ENCODE measurements around the gene TMEM219. TPM values are rescaled to one million over a fixed set of nuclear protein-coding genes. Genes with fewer than 3 reads are reported as not detected.
A peak's percentile ranks its signal among the peaks of the same experiment; 100 is the strongest.

Gene TMEM219
- total RNA-seq, 1 experiment from 2014 or later, result 69.6 TPM

- Mint-ChIP-seq H3K4me1 (peaks cover 18% of the 10 kb centered on the region), H3K9me3 (no peaks in the 10 kb centered on the region), H3K27ac (peak overlapping the region; percentile 78; the same call in 1 of the 2 replicates), H3K4me3 (no peak overlapping the region), H3K36me3 (peaks cover 2% of the 10 kb centered on the region; the same call in 1 of the 2 replicates), H3K27me3 (ENCODE audit: low read depth) (peaks cover 21% of the 10 kb centered on the region)
- ATAC-seq (no peak), DNase-seq (ENCODE audit: low spot score) (no peak)
- CTCF ChIA-PET, result interaction anchor here (0.9 to 1.6 kb wide), 3 partner anchors 25 to 48 kb away, joined by 3 to 10 read pairs (median 3); no protein-coding TSS in a partner anchor
- no peak for TF ChIP-seq ZNF219 (CRISPR knock-in tag; IDR thresholded peaks at IDR 0.05; ENCODE audit: borderline replicate concordance)
- no peak for TF ChIP-seq KAT7 (CRISPR knock-in tag; IDR thresholded peaks at IDR 0.05; ENCODE audit: borderline replicate concordance)
- no peak for TF ChIP-seq MYBL2 (CRISPR knock-in tag; IDR thresholded peaks at IDR 0.05)
- no peak for TF ChIP-seq PREB (CRISPR knock-in tag; IDR thresholded peaks at IDR 0.05; ENCODE audit: borderline replicate concordance)
- TF ChIP-seq, protein P1, sequence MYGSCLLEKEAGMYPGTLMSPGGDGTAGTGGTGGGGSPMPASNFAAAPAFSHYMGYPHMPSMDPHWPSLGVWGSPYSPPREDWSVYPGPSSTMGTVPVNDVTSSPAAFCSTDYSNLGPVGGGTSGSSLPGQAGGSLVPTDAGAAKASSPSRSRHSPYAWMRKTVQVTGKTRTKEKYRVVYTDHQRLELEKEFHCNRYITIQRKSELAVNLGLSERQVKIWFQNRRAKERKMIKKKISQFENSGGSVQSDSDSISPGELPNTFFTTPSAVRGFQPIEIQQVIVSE (CRISPR knock-in tag; IDR thresholded peaks at IDR 0.05; ENCODE audit: borderline replicate concordance), result no peak
- no peak for TF ChIP-seq RELA (CRISPR knock-in tag; IDR thresholded peaks at IDR 0.05; ENCODE audit: borderline replicate concordance)
- TF ChIP-seq ZNF425 (CRISPR knock-in tag; conservative IDR thresholded peaks at IDR 0.05), result no peak
- TF ChIP-seq ATF6 (CRISPR knock-in tag; IDR thresholded peaks at IDR 0.05), result no peak
- TF ChIP-seq IRF2 (CRISPR knock-in tag; IDR thresholded peaks at IDR 0.05; ENCODE audit: borderline replicate concordance, low read depth), result no peak
- no peak for TF ChIP-seq MXD4 (CRISPR knock-in tag; IDR thresholded peaks at IDR 0.05; ENCODE audit: borderline replicate concordance)
- TF ChIP-seq, protein P2, sequence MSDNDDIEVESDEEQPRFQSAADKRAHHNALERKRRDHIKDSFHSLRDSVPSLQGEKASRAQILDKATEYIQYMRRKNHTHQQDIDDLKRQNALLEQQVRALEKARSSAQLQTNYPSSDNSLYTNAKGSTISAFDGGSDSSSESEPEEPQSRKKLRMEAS (CRISPR knock-in tag; IDR thresholded peaks at IDR 0.05), result no peak
- TF ChIP-seq PRRX2 (CRISPR knock-in tag; IDR thresholded peaks at IDR 0.05), result no peak
- TF ChIP-seq, protein P3, sequence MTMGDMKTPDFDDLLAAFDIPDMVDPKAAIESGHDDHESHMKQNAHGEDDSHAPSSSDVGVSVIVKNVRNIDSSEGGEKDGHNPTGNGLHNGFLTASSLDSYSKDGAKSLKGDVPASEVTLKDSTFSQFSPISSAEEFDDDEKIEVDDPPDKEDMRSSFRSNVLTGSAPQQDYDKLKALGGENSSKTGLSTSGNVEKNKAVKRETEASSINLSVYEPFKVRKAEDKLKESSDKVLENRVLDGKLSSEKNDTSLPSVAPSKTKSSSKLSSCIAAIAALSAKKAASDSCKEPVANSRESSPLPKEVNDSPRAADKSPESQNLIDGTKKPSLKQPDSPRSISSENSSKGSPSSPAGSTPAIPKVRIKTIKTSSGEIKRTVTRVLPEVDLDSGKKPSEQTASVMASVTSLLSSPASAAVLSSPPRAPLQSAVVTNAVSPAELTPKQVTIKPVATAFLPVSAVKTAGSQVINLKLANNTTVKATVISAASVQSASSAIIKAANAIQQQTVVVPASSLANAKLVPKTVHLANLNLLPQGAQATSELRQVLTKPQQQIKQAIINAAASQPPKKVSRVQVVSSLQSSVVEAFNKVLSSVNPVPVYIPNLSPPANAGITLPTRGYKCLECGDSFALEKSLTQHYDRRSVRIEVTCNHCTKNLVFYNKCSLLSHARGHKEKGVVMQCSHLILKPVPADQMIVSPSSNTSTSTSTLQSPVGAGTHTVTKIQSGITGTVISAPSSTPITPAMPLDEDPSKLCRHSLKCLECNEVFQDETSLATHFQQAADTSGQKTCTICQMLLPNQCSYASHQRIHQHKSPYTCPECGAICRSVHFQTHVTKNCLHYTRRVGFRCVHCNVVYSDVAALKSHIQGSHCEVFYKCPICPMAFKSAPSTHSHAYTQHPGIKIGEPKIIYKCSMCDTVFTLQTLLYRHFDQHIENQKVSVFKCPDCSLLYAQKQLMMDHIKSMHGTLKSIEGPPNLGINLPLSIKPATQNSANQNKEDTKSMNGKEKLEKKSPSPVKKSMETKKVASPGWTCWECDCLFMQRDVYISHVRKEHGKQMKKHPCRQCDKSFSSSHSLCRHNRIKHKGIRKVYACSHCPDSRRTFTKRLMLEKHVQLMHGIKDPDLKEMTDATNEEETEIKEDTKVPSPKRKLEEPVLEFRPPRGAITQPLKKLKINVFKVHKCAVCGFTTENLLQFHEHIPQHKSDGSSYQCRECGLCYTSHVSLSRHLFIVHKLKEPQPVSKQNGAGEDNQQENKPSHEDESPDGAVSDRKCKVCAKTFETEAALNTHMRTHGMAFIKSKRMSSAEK (CRISPR knock-in tag; IDR thresholded peaks at IDR 0.05; ENCODE audit: borderline replicate concordance), result no peak
- POLR2A ChIA-PET, result no interaction called here
Measured at GRCh38 chr16:30007378-30007895, 45.6 kb downstream of the TMEM219 start.
